Activated naive CD4-positive, alpha-beta T cell treated with anti-CD3 and anti-CD28 coated beads, Interleukin-2, amount 10 ng/mL, durations not matched to agents 7 days and 5 days (primary cell): ENCODE results near the gene IL18RAP.

Source experiments
- CTCF ChIA-PET: fragments of 350-600 bp; sonication (Branson Sonifier 250); formaldehyde crosslinking; loops from one replicate; lab custom pipeline; 2021; ENCODE audit warnings: antibody characterized with exemption; lab: Charles Lee
- DNase-seq: peaks from one replicate; pipeline ENCODE4 v3.0.0-alpha.2; 2020
- H3K27ac Mint-ChIP-seq: one replicate; pipeline ENCODE4 v1.8.0; 2021; ENCODE audit warnings: mild to moderate bottlenecking, moderate library complexity, mixed read lengths
- H3K27me3 Mint-ChIP-seq: one replicate; pipeline ENCODE4 v1.8.0; 2021; ENCODE audit warnings: mild to moderate bottlenecking, mixed read lengths
- H3K36me3 Mint-ChIP-seq: one replicate; pipeline ENCODE4 v1.8.0; 2021; ENCODE audit warnings: mixed read lengths
- H3K4me1 Mint-ChIP-seq: one replicate; pipeline ENCODE4 v1.8.0; 2021; ENCODE audit warnings: mixed read lengths
- H3K4me3 Mint-ChIP-seq: one replicate; pipeline ENCODE4 v1.8.0; 2021; ENCODE audit warnings: mild to moderate bottlenecking, moderate library complexity, mixed read lengths
- H3K9me3 Mint-ChIP-seq: one replicate; pipeline ENCODE4 v1.8.0; 2021; ENCODE audit warnings: mixed read lengths

Gene IL18RAP

GRCh38 chr2:102401865-102402264, 21.1 kb upstream of the IL18RAP start:
- CTCF ChIA-PET, result no interaction called here

GRCh38 chr2:102410952-102411351, 12.0 kb upstream of the IL18RAP start:
- Mint-ChIP-seq H3K4me1 (peaks cover 7% of the 10 kb centered on the region), H3K4me3 (no peak overlapping the region), H3K27ac (no peak overlapping the region), H3K9me3 (peaks cover 24% of the 10 kb centered on the region), H3K27me3 (no peaks in the 10 kb centered on the region), H3K36me3 (peaks cover 33% of the 10 kb centered on the region)
- CTCF ChIA-PET, result interaction anchor here (1.4 kb wide), 1 partner anchor 16 kb away, joined by 3 read pairs; no protein-coding TSS in a partner anchor
- no peak for DNase-seq

More at GRCh38 chr2:102401865-102402264, 21.1 kb upstream of the IL18RAP start:
- H3K27ac Mint-ChIP-seq, result no peak overlapping the region
- H3K4me1 Mint-ChIP-seq, result peaks cover 22% of the 10 kb centered on the region
- H3K27me3 Mint-ChIP-seq, result no peaks in the 10 kb centered on the region
- peaks cover 6% of the 10 kb centered on the region for H3K36me3 Mint-ChIP-seq
- no peak for DNase-seq
- no peak overlapping the region for H3K4me3 Mint-ChIP-seq
- H3K9me3 Mint-ChIP-seq, result no peaks in the 10 kb centered on the region

GRCh38 chr2:102412199-102412598, 10.8 kb upstream of the IL18RAP start:
- no peak for DNase-seq
- H3K27me3 Mint-ChIP-seq, result no peaks in the 10 kb centered on the region
- peaks cover 17% of the 10 kb centered on the region for H3K4me1 Mint-ChIP-seq
- H3K27ac Mint-ChIP-seq, result no peak overlapping the region
- no peak overlapping the region for H3K4me3 Mint-ChIP-seq
- peaks cover 29% of the 10 kb centered on the region for H3K9me3 Mint-ChIP-seq
- H3K36me3 Mint-ChIP-seq, result peaks cover 39% of the 10 kb centered on the region
- CTCF ChIA-PET, result interaction anchor here (1.4 kb wide), 1 partner anchor 14 kb away, joined by 3 read pairs; no protein-coding TSS in a partner anchor

GRCh38 chr2:102417946-102418345, 5.0 kb upstream of the IL18RAP start:
- CTCF ChIA-PET, result interaction anchor here (1.0 to 5.1 kb wide), 6 partner anchors 25 to 178 kb away, joined by 3 to 21 read pairs (median 5); no protein-coding TSS in a partner anchor
- H3K4me1 Mint-ChIP-seq, result peaks cover 72% of the 10 kb centered on the region
- DNase-seq, result peak; percentile 34

GRCh38 chr2:102418421-102418961, 4.5 kb upstream of the IL18RAP start:
- Mint-ChIP-seq H3K36me3 (peaks cover 43% of the 10 kb centered on the region), H3K4me1 (peaks cover 77% of the 10 kb centered on the region), H3K27me3 (no peaks in the 10 kb centered on the region), H3K27ac (peak overlapping the region; percentile 91), H3K9me3 (peaks cover 11% of the 10 kb centered on the region), H3K4me3 (peak overlapping the region; percentile 66)
- no peak for DNase-seq
- CTCF ChIA-PET, result interaction anchor here (1.0 to 5.1 kb wide), 8 partner anchors 12 to 179 kb away, joined by 3 to 21 read pairs (median 4); no protein-coding TSS in a partner anchor

More at GRCh38 chr2:102417946-102418345, 5.0 kb upstream of the IL18RAP start:
- Mint-ChIP-seq H3K27ac (peak overlapping the region; percentile 91), H3K36me3 (peaks cover 40% of the 10 kb centered on the region), H3K4me3 (peak overlapping the region; percentile 37), H3K27me3 (no peaks in the 10 kb centered on the region), H3K9me3 (peaks cover 13% of the 10 kb centered on the region)

- no peaks in the 10 kb centered on the region for H3K27me3 Mint-ChIP-seq
- H3K9me3 Mint-ChIP-seq, result peaks cover 10% of the 10 kb centered on the region
- CTCF ChIA-PET, result interaction anchor here (0.7 to 5.1 kb wide), 2 partner anchors 23 to 29 kb away, joined by 3 to 21 read pairs; no protein-coding TSS in a partner anchor
- peaks cover 43% of the 10 kb centered on the region for H3K36me3 Mint-ChIP-seq
- H3K27ac Mint-ChIP-seq, result no peak overlapping the region
- DNase-seq, result no peak
- no peak overlapping the region for H3K4me3 Mint-ChIP-seq
- H3K4me1 Mint-ChIP-seq, result peaks cover 93% of the 10 kb centered on the region
Measured at GRCh38 chr2:102420290-102420689, 2.7 kb upstream of the IL18RAP start.

GRCh38 chr2:102421890-102422759, 835 bp upstream of the IL18RAP start:
- H3K4me3 Mint-ChIP-seq, result no peak overlapping the region
- H3K27ac Mint-ChIP-seq, result peak overlapping the region; percentile 3
- no peak for DNase-seq
- no peaks in the 10 kb centered on the region for H3K27me3 Mint-ChIP-seq
- CTCF ChIA-PET, result interaction anchor here (0.6 to 5.7 kb wide), 9 partner anchors 9 to 852 kb away, joined by 3 to 25 read pairs (median 3); partner anchors contain the start of gene IL18R1
- H3K9me3 Mint-ChIP-seq, result peaks cover 2% of the 10 kb centered on the region
- peaks cover 39% of the 10 kb centered on the region for H3K36me3 Mint-ChIP-seq
- peaks cover 86% of the 10 kb centered on the region for H3K4me1 Mint-ChIP-seq

- Mint-ChIP-seq H3K4me3 (no peak overlapping the region), H3K27ac (no peak overlapping the region), H3K9me3 (no peaks in the 10 kb centered on the region), H3K27me3 (no peaks in the 10 kb centered on the region), H3K4me1 (peaks cover 77% of the 10 kb centered on the region), H3K36me3 (peaks cover 37% of the 10 kb centered on the region)
- CTCF ChIA-PET, result interaction anchor here (0.9 to 5.7 kb wide), 6 partner anchors 13 to 403 kb away, joined by 3 to 25 read pairs (median 4); partner anchors contain the start of gene IL18R1
- no peak for DNase-seq
Measured at GRCh38 chr2:102423368-102423767, 408 bp downstream of the IL18RAP start.

- H3K27ac Mint-ChIP-seq, result peak overlapping the region; percentile 11
- H3K27me3 Mint-ChIP-seq, result no peaks in the 10 kb centered on the region
- peaks cover 47% of the 10 kb centered on the region for H3K36me3 Mint-ChIP-seq
- peaks cover 3% of the 10 kb centered on the region for H3K9me3 Mint-ChIP-seq
- no peak for DNase-seq
- H3K4me1 Mint-ChIP-seq, result peaks cover 73% of the 10 kb centered on the region
- no peak overlapping the region for H3K4me3 Mint-ChIP-seq
- CTCF ChIA-PET, result interaction anchor here (1.1 to 5.7 kb wide), 5 partner anchors 10 to 171 kb away, joined by 3 to 25 read pairs (median 4); partner anchors contain the start of gene IL18R1
Measured at GRCh38 chr2:102424754-102425153, 1.8 kb downstream of the IL18RAP start.

GRCh38 chr2:102425441-102426132, 2.6 kb downstream of the IL18RAP start:
- peaks cover 69% of the 10 kb centered on the region for H3K4me1 Mint-ChIP-seq
- no peak overlapping the region for H3K4me3 Mint-ChIP-seq
- CTCF ChIA-PET, result interaction anchor here (1.1 to 5.7 kb wide), 3 partner anchors 9 to 70 kb away, joined by 3 to 25 read pairs (median 4); partner anchors contain the start of gene IL18R1
- no peak overlapping the region for H3K27ac Mint-ChIP-seq
- H3K9me3 Mint-ChIP-seq, result peaks cover 4% of the 10 kb centered on the region
- peaks cover 52% of the 10 kb centered on the region for H3K36me3 Mint-ChIP-seq
- no peak for DNase-seq
- H3K27me3 Mint-ChIP-seq, result no peaks in the 10 kb centered on the region

- Mint-ChIP-seq H3K4me3 (no peak overlapping the region), H3K27ac (no peak overlapping the region), H3K4me1 (peaks cover 61% of the 10 kb centered on the region), H3K36me3 (peaks cover 51% of the 10 kb centered on the region), H3K27me3 (no peaks in the 10 kb centered on the region), H3K9me3 (peaks cover 7% of the 10 kb centered on the region)
- CTCF ChIA-PET, result interaction anchor here (5.7 kb wide), 1 partner anchor 16 kb away, joined by 25 read pairs; no protein-coding TSS in a partner anchor
- no peak for DNase-seq
Measured at GRCh38 chr2:102427249-102427648, 4.3 kb downstream of the IL18RAP start.

- no peak overlapping the region for H3K27ac Mint-ChIP-seq
Measured at GRCh38 chr2:102428573-102428972, 5.6 kb downstream of the IL18RAP start.

GRCh38 chr2:102432386-102432785, 9.4 kb downstream of the IL18RAP start:
- Mint-ChIP-seq H3K36me3 (peaks cover 37% of the 10 kb centered on the region), H3K4me1 (peaks cover 44% of the 10 kb centered on the region), H3K27me3 (no peaks in the 10 kb centered on the region), H3K27ac (no peak overlapping the region), H3K4me3 (no peak overlapping the region), H3K9me3 (peaks cover 7% of the 10 kb centered on the region)
- no peak for DNase-seq
- CTCF ChIA-PET, result no interaction called here

More at GRCh38 chr2:102428573-102428972, 5.6 kb downstream of the IL18RAP start:
- Mint-ChIP-seq H3K9me3 (peaks cover 7% of the 10 kb centered on the region), H3K4me1 (peaks cover 49% of the 10 kb centered on the region), H3K36me3 (peaks cover 42% of the 10 kb centered on the region), H3K27me3 (no peaks in the 10 kb centered on the region), H3K4me3 (no peak overlapping the region)
- CTCF ChIA-PET, result interaction anchor here (2.7 kb wide), 1 partner anchor 15 kb away, joined by 13 read pairs; no protein-coding TSS in a partner anchor
- DNase-seq, result no peak
